K562 (cell line): ENCODE data around the gene NECAB3. TPM values are rescaled to one million over a fixed set of nuclear protein-coding genes. Genes with fewer than 3 reads are reported as not detected.

ENCODE experiments used
- ARHGAP35 ChIP-seq: fragments of 450-650 bp; IDR thresholded peaks from 2 replicates; pipeline ENCODE4 v1.6.1; 2018; ENCODE audit not compliant: partially characterized antibody
- CCAR2 ChIP-seq: fragments of 200-400 bp; formaldehyde crosslinking; IDR thresholded peaks from 2 replicates; pipeline ENCODE4 v1.6.1; 2017; ENCODE audit warnings: mild to moderate bottlenecking, low read depth, low read length
- ELF1 ChIP-seq: fragments of 200-800 bp; sonication (Bioruptor generic); IDR thresholded peaks from 2 replicates; pipeline ENCODE4 v1.6.1; 2016; ENCODE audit warnings: missing genetic modification characterization, missing compliant biosample characterization
- HNRNPL ChIP-seq: fragments of 200-400 bp; formaldehyde crosslinking; IDR thresholded peaks from 2 replicates; pipeline ENCODE4 v1.6.1; 2017; ENCODE audit warnings: low read depth, mild to moderate bottlenecking, low read length
- NR2F6 ChIP-seq: fragments of 450-650 bp; formaldehyde crosslinking; IDR thresholded peaks from 2 replicates; pipeline ENCODE4 v1.4.0; 2020; ENCODE audit warnings: mild to moderate bottlenecking
- POLR2H ChIP-seq: IDR thresholded peaks from 2 replicates; pipeline ENCODE4 v1.6.1; 2016; ENCODE audit warnings: missing genetic modification characterization, low read depth, mild to moderate bottlenecking, control low read depth, missing compliant biosample characterization, moderate library complexity
- RBM34 ChIP-seq: fragments of 200-400 bp; formaldehyde crosslinking; IDR thresholded peaks from 2 replicates; pipeline ENCODE4 v1.6.1; 2018; ENCODE audit warnings: low read length, borderline replicate concordance; ENCODE audit not compliant: insufficient read depth
- ZBTB11 ChIP-seq, 3 experiments: fragments of 200-800 bp in 1 of 3; fragments of 250-450 bp in 1 of 3; fragments of 450-650 bp in 1 of 3; sonication (Bioruptor Pico) in 1 of 3; sonication (Bioruptor generic) in 1 of 3; formaldehyde crosslinking in 1 of 3; IDR thresholded peaks; 2 replicates each; pipeline versions ENCODE4 v1.6.1 to v1.8.0; 2016 to 2022; ENCODE audit warnings: mild to moderate bottlenecking in 2 of 3, missing genetic modification characterization in 2 of 3, missing compliant biosample characterization in 1 of 3, moderate library complexity in 1 of 3
- ZFX ChIP-seq: sonication (generic); formaldehyde crosslinking; IDR thresholded peaks from 2 replicates; pipeline ENCODE4 v1.8.0; 2022; ENCODE audit warnings: mild to moderate bottlenecking, missing genetic modification reagents, moderate library complexity
- ZNF583 ChIP-seq: fragments of 250-450 bp; sonication (Bioruptor Pico); IDR thresholded peaks from 2 replicates; pipeline ENCODE4 v1.4.0; 2020
- polyA plus RNA-seq, 8 experiments: library from polyadenylated mRNA; depleted of rRNA in 4 of 8; stranded (reverse) in 5 of 8; unstranded in 3 of 8; fragments of >200 nt; fragmentation: Nextera tagmentation in 2 of 8; fragmentation: Illumina TruSeq in 1 of 8; extraction: Ambion mirVana in 2 of 8; extraction: Trizol in 1 of 8; gene quantifications; 2 replicates each; pipeline versions ENCODE4 v1.2.1 to v1.2.3, GENCODE V29; 2011 to 2014; ENCODE audit warnings: inconsistent platforms in 1 of 8, missing spikeins in 1 of 8
- total RNA-seq, 7 experiments: library from RNA; depleted of rRNA in 6 of 7; stranded (reverse); fragments of >200 nt in 6 of 7; fragmentation: Illumina TruSeq in 2 of 7; extraction: Trizol in 2 of 7; gene quantifications; 2 replicates each; pipeline versions ENCODE4 v1.2.1 to v1.2.3, GENCODE V29; 2011 to 2021; ENCODE audit warnings: low replicate concordance in 1 of 7
- TF ChIP-seq, protein P1 (sequence below), 2 experiments: fragments of 450-650 bp in 1 of 2; IDR thresholded peaks; 2 replicates each; pipeline ENCODE4 v1.6.1; 2011 to 2017; ENCODE audit warnings: low read depth in 2 of 2, antibody characterized with exemption in 1 of 2, borderline replicate concordance in 1 of 2, low read length in 1 of 2, mild to moderate bottlenecking in 1 of 2, mixed read lengths in 1 of 2; ENCODE audit not compliant: control insufficient read depth in 1 of 2
- TF ChIP-seq, protein P2 (sequence below): fragments of 250-450 bp; sonication (Bioruptor Pico); IDR thresholded peaks from 2 replicates; pipeline ENCODE4 v1.9.0; 2021; ENCODE audit warnings: mild to moderate bottlenecking

The NECAB3 gene
- total and polyA plus RNA-seq, 9 of the 15 experiments (the other 6 are each of a cell fraction or from before 2014, with no cell fraction given), result 0.94 to 63.3 (median 31.5) TPM

DNA sequence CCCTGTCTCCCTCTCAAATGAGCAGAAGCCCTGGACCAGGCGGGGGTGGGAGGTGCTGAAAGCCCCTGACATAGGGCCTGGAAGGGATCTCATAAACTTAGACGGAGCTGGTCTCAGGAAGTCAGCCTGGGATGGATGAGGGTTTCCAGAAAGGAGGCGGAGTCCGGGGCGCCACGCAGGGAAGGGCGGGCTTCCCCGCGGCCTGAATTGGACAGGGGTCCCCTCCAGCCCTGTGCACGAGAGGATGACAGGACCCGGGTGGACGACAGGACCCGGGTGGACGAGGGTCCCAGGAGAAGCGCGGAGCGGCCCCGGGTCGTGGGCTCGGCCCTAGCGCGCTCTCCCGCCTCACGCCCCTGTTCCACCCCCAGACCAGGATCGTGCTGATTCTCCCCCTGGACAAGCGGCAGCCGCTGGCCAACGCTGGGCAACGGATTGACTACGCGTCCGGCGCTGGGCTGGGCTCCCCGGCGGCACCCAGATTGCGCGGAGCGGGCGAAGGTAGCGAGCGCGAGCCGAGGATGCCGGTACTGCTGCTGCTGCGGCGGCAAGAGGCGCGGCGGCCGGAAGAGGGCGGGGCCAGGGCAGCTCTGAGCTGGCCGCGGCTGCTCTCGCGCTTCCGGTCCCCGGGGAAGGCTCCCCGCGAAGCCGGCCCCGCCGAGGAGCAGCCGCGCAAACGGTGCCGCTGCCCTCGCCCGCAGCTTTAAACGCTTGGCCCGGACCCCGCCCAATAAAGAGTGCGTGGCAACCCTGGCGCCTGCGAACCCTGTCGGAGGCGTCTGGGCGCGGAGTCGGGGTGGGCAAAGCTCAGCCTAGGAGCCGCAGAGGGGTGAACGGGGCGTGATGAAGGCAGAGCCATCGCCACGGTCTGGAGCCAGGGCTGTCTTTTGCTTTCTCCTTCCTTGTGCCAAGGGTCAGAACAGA is 10.8 kb downstream of the NECAB3 start (continued):
- TF ChIP-seq ZBTB11 (CRISPR knock-in tag; IDR thresholded peaks at IDR 0.05) (peak; percentile 91 to 98 (median 96); a peak in 5 of 6 replicates), ZFX (0 out of 2 replicates have a peak, but pooled peaks have one; percentile 57), ELF1 (tag) (peak; percentile 68), POLR2H (tag) (peak; percentile 48; the same call in 1 of the 2 replicates), NR2F6 (CRISPR knock-in tag) (0 out of 2 replicates have a peak, but pooled peaks have one; percentile 80), RBM34 (peak; percentile 91; the same call in 1 of the 2 replicates), ARHGAP35 (no peak), CCAR2 (no peak), HNRNPL (peak; percentile 76; the same call in 1 of the 2 replicates), ZNF583 (peak; percentile 77; the same call in 1 of the 2 replicates)
- TF ChIP-seq, protein P1, sequence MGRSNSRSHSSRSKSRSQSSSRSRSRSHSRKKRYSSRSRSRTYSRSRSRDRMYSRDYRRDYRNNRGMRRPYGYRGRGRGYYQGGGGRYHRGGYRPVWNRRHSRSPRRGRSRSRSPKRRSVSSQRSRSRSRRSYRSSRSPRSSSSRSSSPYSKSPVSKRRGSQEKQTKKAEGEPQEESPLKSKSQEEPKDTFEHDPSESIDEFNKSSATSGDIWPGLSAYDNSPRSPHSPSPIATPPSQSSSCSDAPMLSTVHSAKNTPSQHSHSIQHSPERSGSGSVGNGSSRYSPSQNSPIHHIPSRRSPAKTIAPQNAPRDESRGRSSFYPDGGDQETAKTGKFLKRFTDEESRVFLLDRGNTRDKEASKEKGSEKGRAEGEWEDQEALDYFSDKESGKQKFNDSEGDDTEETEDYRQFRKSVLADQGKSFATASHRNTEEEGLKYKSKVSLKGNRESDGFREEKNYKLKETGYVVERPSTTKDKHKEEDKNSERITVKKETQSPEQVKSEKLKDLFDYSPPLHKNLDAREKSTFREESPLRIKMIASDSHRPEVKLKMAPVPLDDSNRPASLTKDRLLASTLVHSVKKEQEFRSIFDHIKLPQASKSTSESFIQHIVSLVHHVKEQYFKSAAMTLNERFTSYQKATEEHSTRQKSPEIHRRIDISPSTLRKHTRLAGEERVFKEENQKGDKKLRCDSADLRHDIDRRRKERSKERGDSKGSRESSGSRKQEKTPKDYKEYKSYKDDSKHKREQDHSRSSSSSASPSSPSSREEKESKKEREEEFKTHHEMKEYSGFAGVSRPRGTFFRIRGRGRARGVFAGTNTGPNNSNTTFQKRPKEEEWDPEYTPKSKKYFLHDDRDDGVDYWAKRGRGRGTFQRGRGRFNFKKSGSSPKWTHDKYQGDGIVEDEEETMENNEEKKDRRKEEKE (IDR thresholded peaks at IDR 0.05; ENCODE audit: borderline replicate concordance in 1 of 2, control insufficient read depth in 1 of 2, low read depth in 2 of 2, low read length in 1 of 2), result peak in 1 of 2 experiments; percentile 76; a peak in 1 of 4 replicates
- TF ChIP-seq, protein P2, sequence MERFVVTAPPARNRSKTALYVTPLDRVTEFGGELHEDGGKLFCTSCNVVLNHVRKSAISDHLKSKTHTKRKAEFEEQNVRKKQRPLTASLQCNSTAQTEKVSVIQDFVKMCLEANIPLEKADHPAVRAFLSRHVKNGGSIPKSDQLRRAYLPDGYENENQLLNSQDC (CRISPR knock-in tag), result no peak
